BJ (cell line): ENCODE measurements around the gene ATOH8. TPM values are rescaled to one million over a fixed set of nuclear protein-coding genes. Genes with fewer than 3 reads are reported as not detected.

ENCODE experiments used
- CTCF ChIA-PET: fragments of 350-600 bp; formaldehyde crosslinking; extraction: SDS; loops from one replicate; lab custom pipeline; 2021; ENCODE audit warnings: antibody characterized with exemption, inconsistent platforms; lab: Yijun Ruan, JAX
- POLR2A ChIA-PET: fragments of 300-600 bp; sonication (Branson Sonifier 250); formaldehyde crosslinking; extraction: SDS; loops from one replicate; lab custom pipeline; 2021; ENCODE audit warnings: antibody characterized with exemption; lab: Charles Lee
- DNase-seq: peaks from one replicate; pipeline ENCODE4 v3.0.0-alpha.2; 2011; ENCODE audit warnings: low read depth
- H3K27me3 ChIP-seq: 2 replicates; pipeline ENCODE4 v1.6.0; 2011; ENCODE audit warnings: low read length; ENCODE audit not compliant: control insufficient read depth, insufficient read depth
- H3K36me3 ChIP-seq: 2 replicates; pipeline ENCODE4 v1.5.1; 2011; ENCODE audit warnings: low read length; ENCODE audit not compliant: control insufficient read depth, insufficient read depth
- H3K4me3 ChIP-seq: 2 replicates; pipeline ENCODE4 v1.5.1; 2011; ENCODE audit warnings: low read depth, mild to moderate bottlenecking, control low read depth, low read length
- polyA plus RNA-seq: library from polyadenylated mRNA; depleted of rRNA; stranded (reverse); fragments of >200 nt; gene quantifications from 2 replicates; pipeline ENCODE4 v1.2.3, GENCODE V29; 2011
- TF ChIP-seq, protein P1 (sequence below): IDR thresholded peaks from 2 replicates; pipeline ENCODE4 v1.5.1; 2011; ENCODE audit warnings: low read depth, mild to moderate bottlenecking, control low read depth, inconsistent platforms, low read length, moderate library complexity; ENCODE audit not compliant: insufficient read depth

ATOH8 gene
- polyA plus RNA-seq, 1 experiment, result 19.5 TPM

DNA sequence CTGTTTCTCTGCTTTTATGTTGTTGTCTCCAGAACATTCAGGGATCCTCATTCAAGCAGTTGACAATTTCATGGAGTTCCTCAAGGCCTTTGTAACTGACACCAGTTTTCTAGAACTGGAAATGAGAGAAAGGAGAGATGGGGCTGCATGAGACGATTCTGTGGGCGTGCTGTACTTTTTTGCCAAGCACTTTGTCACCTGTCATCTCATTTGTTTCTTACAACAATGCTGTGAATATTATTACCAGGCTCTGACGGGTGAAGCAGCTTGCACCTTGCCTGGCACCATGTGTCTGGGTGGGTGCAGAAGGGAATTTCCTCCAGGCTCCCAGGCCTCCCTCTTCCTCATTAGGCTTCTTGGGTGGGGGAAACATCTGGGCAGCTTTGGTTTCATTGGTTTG, 22.2 kb upstream of the ATOH8 start:
- Histone ChIP-seq H3K27me3 (no peaks in the 10 kb centered on the region), H3K4me3 (no peak overlapping the region), H3K36me3 (no peaks in the 10 kb centered on the region)
- ChIA-PET POLR2A (no interaction called here), CTCF (interaction anchor here (0.6 to 7.1 kb wide), 2 partner anchors 74 to 83 kb away, joined by 3 to 62 read pairs; no protein-coding TSS in a partner anchor)
- no peak for DNase-seq
- TF ChIP-seq, protein P1, sequence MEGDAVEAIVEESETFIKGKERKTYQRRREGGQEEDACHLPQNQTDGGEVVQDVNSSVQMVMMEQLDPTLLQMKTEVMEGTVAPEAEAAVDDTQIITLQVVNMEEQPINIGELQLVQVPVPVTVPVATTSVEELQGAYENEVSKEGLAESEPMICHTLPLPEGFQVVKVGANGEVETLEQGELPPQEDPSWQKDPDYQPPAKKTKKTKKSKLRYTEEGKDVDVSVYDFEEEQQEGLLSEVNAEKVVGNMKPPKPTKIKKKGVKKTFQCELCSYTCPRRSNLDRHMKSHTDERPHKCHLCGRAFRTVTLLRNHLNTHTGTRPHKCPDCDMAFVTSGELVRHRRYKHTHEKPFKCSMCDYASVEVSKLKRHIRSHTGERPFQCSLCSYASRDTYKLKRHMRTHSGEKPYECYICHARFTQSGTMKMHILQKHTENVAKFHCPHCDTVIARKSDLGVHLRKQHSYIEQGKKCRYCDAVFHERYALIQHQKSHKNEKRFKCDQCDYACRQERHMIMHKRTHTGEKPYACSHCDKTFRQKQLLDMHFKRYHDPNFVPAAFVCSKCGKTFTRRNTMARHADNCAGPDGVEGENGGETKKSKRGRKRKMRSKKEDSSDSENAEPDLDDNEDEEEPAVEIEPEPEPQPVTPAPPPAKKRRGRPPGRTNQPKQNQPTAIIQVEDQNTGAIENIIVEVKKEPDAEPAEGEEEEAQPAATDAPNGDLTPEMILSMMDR, result no peak

DNA sequence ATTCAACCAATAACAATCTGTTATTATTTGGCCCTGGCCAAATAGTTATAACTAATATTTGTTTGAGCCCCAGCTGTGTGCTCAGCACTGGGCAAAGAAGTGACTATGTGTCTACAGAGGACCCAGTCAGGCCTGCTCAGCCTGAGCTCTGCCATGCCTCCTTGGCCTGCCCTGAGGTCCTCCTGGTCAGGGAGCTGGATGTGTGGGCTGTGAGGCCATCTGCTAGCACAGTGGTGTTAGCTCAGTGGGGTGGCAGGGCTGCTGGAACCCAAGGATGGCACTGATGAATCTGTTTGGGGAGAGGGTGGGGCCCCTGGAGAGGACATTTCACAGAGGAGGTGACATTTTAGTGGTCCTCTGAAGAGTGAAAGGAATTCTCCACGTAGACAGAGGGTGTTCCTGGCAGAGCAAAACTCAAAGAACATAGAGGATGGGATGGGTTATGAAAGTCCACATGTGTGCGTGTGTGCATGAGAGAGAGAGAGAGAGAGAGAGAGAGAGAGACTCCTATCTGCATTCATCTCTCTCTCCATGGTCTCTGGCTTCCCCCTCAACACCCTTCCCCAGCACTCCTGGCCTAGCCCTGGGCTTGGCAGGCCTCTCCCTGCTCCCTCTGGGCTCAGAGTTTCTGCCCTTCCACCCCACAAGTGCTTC, 21.2 kb upstream of the ATOH8 start:
- Histone ChIP-seq H3K4me3 (no peak overlapping the region), H3K36me3 (no peaks in the 10 kb centered on the region), H3K27me3 (no peaks in the 10 kb centered on the region)
- no peak for DNase-seq
- ChIA-PET CTCF (interaction anchor here (1.6 to 7.1 kb wide), 5 partner anchors 9 to 95 kb away, joined by 4 to 62 read pairs (median 6); no protein-coding TSS in a partner anchor), POLR2A (no interaction called here)
- TF ChIP-seq, protein P1, result no peak

DNA sequence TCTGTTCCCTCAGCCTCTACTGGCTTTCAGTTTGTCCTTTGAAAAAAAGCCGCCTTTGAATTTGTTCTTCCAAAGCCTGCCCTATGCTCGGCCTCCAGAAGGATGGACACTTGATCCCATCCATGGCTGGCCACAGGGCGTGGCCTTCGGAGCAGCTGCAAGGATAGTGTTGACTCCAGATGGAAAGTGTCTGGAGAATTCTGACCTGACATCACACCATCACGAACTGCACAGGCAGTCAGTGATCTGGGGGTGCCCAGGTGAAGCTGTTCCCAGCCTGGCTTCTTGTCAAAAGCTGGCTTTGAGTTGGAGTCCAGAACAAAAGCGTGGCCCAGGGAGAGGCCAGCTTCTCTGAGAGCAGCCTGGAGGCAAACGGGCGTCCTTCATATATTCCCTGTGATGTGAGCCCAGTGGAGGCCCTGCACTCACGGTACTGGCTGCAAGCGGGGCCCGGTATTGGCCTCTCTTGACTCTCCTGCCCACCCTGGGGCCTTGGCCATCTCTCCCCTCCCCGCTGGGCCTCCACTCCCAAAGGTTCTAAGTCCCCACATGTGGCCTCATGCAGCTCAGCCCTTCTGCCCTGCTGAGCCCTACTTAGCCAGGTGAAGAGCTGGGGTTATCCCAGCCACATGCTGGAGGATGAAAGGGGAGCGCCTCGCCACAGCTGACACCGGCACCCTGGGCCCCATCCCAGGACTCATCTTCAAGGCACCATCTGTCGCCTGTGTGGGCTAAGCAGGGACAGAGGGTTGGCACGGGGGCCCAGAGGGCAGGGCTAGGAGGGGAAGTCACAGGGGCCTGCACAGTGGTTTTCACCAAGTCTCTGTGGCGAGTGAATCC, 20.4 kb upstream of the ATOH8 start:
- Histone ChIP-seq H3K4me3 (no peak overlapping the region), H3K36me3 (no peaks in the 10 kb centered on the region), H3K27me3 (no peaks in the 10 kb centered on the region)
- ChIA-PET CTCF (interaction anchor here (1.6 to 7.1 kb wide), 7 partner anchors 8 to 96 kb away, joined by 4 to 62 read pairs (median 7); no protein-coding TSS in a partner anchor), POLR2A (interaction anchor here (0.6 kb wide), 1 partner anchor 194 kb away, joined by 13 read pairs; the partner anchor contains the start of gene MAT2A)
- no peak for DNase-seq
- TF ChIP-seq, protein P1, result no peak

DNA sequence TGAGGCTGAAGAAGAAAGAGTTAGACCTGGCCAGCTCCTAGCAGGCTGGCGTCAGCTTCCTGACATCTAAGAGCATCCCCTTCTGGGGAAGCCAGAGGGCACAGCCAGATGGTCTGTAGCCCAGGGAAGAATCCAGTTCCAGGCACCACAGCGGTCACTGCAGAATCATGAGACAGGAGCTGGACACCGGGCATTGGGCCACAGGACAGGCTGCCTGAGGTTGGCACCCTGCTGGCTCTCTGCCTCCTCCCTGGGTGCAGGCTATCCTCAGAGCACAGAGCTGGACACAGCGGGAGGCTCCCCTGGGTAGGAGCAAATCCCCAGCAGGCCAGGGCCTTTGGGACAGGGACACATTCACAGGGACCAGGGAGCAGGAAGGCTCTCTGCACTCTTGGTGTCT, 19.8 kb upstream of the ATOH8 start:
- no peak overlapping the region for H3K4me3 ChIP-seq
- H3K27me3 ChIP-seq, result no peaks in the 10 kb centered on the region
- TF ChIP-seq, protein P1, result no peak
- ChIA-PET CTCF (interaction anchor here (1.6 to 7.1 kb wide), 7 partner anchors 8 to 97 kb away, joined by 4 to 62 read pairs (median 7); no protein-coding TSS in a partner anchor), POLR2A (interaction anchor here (0.6 kb wide), 1 partner anchor 195 kb away, joined by 13 read pairs; the partner anchor contains the start of gene MAT2A)
- H3K36me3 ChIP-seq, result no peaks in the 10 kb centered on the region
- DNase-seq, result no peak

DNA sequence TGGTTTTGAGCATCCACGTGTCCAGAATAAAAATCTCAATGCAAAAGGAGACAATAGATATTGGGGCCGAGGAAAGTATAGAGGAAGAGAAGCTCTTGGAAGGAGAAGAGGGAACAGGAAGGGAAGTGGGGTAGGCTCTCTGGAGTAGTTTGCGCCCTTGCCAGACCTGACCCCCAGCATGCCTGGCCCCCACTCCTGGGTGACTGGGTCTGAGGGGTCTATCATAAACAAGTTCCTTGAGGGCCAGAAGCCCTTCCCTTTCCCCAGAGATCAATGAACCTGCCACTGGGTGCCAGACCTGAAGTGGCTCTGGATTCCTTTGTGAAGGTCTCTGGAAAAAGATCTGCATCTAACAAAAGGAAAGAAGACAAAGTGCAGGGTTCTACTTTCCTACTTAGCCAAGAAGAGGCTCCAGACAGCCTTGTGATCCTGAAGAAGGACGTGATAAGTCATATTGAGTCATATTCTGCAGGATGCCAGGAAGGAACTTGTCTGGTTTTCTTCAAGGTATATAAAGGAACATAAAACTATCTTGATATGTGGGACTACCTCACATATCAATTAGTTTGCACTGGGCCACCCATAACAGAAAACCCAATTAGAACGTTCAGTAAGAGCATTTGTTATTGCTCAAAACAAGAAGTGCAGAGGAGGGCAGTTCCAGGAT, 18.7 kb upstream of the ATOH8 start:
- DNase-seq, result no peak
- Histone ChIP-seq H3K4me3 (no peak overlapping the region), H3K36me3 (no peaks in the 10 kb centered on the region), H3K27me3 (no peaks in the 10 kb centered on the region)
- CTCF ChIA-PET, result interaction anchor here (1.5 to 7.1 kb wide), 7 partner anchors 15 to 98 kb away, joined by 3 to 62 read pairs (median 7); partner anchors contain the start of gene ATOH8
- TF ChIP-seq, protein P1, result no peak
- POLR2A ChIA-PET, result no interaction called here
